Nucleus accumbens (tissue), 56 donors: ENCODE results near the gene LRP8.

Source experiments
- DNase-seq, 56 donors: peaks; one replicate each; lab custom pipeline; 2025; lab: John Stamatoyannopoulos, UW

LRP8 gene

GRCh38 chr1:53361541-53361961 is 33.7 kb upstream of the LRP8 start:
- DNase-seq, result no peak

GRCh38 chr1:53359934-53360276 is 32.0 kb upstream of the LRP8 start:
- no peak for DNase-seq

GRCh38 chr1:53359225-53359933 is 31.5 kb upstream of the LRP8 start:
- no peak for DNase-seq

- DNase-seq, result no peak
Measured at GRCh38 chr1:53356637-53357036, 28.8 kb upstream of the LRP8 start.

GRCh38 chr1:53354119-53354518 is 26.2 kb upstream of the LRP8 start:
- no peak for DNase-seq

GRCh38 chr1:53352561-53352960 is 24.7 kb upstream of the LRP8 start:
- DNase-seq, result no peak

GRCh38 chr1:53350853-53351767 is 23.2 kb upstream of the LRP8 start:
- DNase-seq, result no peak

- no peak for DNase-seq
Measured at GRCh38 chr1:53349968-53350852, 22.3 kb upstream of the LRP8 start.

GRCh38 chr1:53349369-53349835 is 21.5 kb upstream of the LRP8 start:
- no peak for DNase-seq

GRCh38 chr1:53348486-53349368 is 20.9 kb upstream of the LRP8 start:
- no peak for DNase-seq

GRCh38 chr1:53346814-53347176 is 18.9 kb upstream of the LRP8 start:
- DNase-seq, result no peak

- no peak for DNase-seq
Measured at GRCh38 chr1:53345996-53346813, 18.3 kb upstream of the LRP8 start.

GRCh38 chr1:53344921-53345838 is 17.3 kb upstream of the LRP8 start:
- no peak for DNase-seq

GRCh38 chr1:53343831-53344668 is 16.2 kb upstream of the LRP8 start:
- no peak for DNase-seq

- no peak for DNase-seq
Measured at GRCh38 chr1:53342735-53343470, 15.0 kb upstream of the LRP8 start.
